Spleen (tissue), 11 donors: ENCODE results near the gene ZNF565. TPM values are rescaled to one million over a fixed set of nuclear protein-coding genes. Genes with fewer than 3 reads are reported as not detected.
A peak's percentile ranks its signal among the peaks of the same experiment; 100 is the strongest.

ENCODE experiments used
- DNase-seq: peaks from one replicate; pipeline ENCODE4 v3.0.0-alpha.2; 2020
- H3K27ac ChIP-seq, 8 donors: fragments of 200-600 bp; sonication (generic) in 7 of 8; 1 replicate in 4 of 8; 2 replicates in 4 of 8; pipeline versions ENCODE4 v1.5.0 to v1.8.0; 2016 to 2021; ENCODE audit warnings: inconsistent platforms in 4 of 8, mild to moderate bottlenecking in 4 of 8, moderate library complexity in 1 of 8
- H3K27me3 ChIP-seq, 7 donors: fragments of 200-600 bp; sonication (generic) in 6 of 7; replicated peaks in 1 of 7; 1 replicate in 4 of 7; 2 replicates in 3 of 7; pipeline versions ENCODE4 v1.5.0 to v1.8.0; 2016 to 2021; ENCODE audit warnings: inconsistent platforms in 3 of 7, mild to moderate bottlenecking in 1 of 7
- H3K36me3 ChIP-seq, 6 donors: fragments of 200-600 bp; sonication (generic) in 5 of 6; 1 replicate in 4 of 6; 2 replicates in 2 of 6; pipeline versions ENCODE4 v1.5.0 to v1.8.0; 2016 to 2021; ENCODE audit warnings: inconsistent platforms in 2 of 6
- H3K4me1 ChIP-seq, 6 donors: fragments of 200-600 bp; sonication (generic) in 5 of 6; 1 replicate in 3 of 6; 2 replicates in 3 of 6; pipeline versions ENCODE4 v1.5.0 to v1.8.0; 2016 to 2021; ENCODE audit warnings: inconsistent platforms in 3 of 6
- H3K4me3 ChIP-seq, 8 donors: fragments of 200-600 bp; sonication (generic) in 7 of 8; 1 replicate in 4 of 8; 2 replicates in 4 of 8; pipeline versions ENCODE4 v1.5.0 to v1.8.0; 2016 to 2021; ENCODE audit warnings: inconsistent platforms in 4 of 8, mild to moderate bottlenecking in 4 of 8, moderate library complexity in 2 of 8
- H3K9me3 ChIP-seq, 8 donors: fragments of 200-600 bp; sonication (generic) in 7 of 8; 1 replicate in 4 of 8; 2 replicates in 4 of 8; pipeline versions ENCODE4 v1.5.0 to v1.8.0; 2016 to 2021; ENCODE audit warnings: inconsistent platforms in 4 of 8
- CTCF ChIP-seq, 11 experiments: fragments of 200-600 bp in 7 of 11; fragments of 450-650 bp in 4 of 11; sonication (generic) in 4 of 11; IDR thresholded peaks in 8 of 11; conservative IDR thresholded peaks in 3 of 11; 1 replicate in 7 of 11; 2 replicates in 4 of 11; pipeline versions ENCODE4 v1.4.0 to v1.8.0; 2016 to 2021; ENCODE audit warnings: antibody characterized with exemption in 11 of 11, inconsistent platforms in 4 of 11, mild to moderate bottlenecking in 1 of 11
- POLR2A ChIP-seq, 3 donors: fragments of 450-650 bp; IDR thresholded peaks; one replicate each; pipeline ENCODE4 v1.5.1; 2017; ENCODE audit warnings: antibody characterized with exemption in 3 of 3, mild to moderate bottlenecking in 1 of 3
- POLR2AphosphoS5 ChIP-seq, 3 donors: sonication (generic); formaldehyde crosslinking; IDR thresholded peaks; one replicate each; pipeline ENCODE4 v1.5.1; 2017; ENCODE audit warnings: antibody characterized with exemption in 3 of 3
- WGBS, 5 donors: extraction: QIAGEN DNeasy Blood & Tissue Kit in 3 of 5; methylation state at CpG; one replicate each; pipeline versions ENCODE4 v1.1.5 to v1.1.7; 2013 to 2018; 5-methylcytosine and 5-hydroxymethylcytosine counted together
- intact Hi-C: fragments of 100-400 bp; cut with DNase I; formaldehyde crosslinking; loops from one replicate; pipeline ENCODE4 v1.15.0; 2023; ENCODE audit warnings: low total_unique reads
- polyA plus RNA-seq, 3 donors: library from polyadenylated mRNA; stranded (reverse); fragments of 200-250 nt; gene quantifications; one replicate each; pipeline ENCODE4 v1.2.1, GENCODE V29; 2013
- total RNA-seq, 7 donors: library from RNA; depleted of rRNA in 3 of 7; stranded (reverse); fragments of >200 nt in 3 of 7; fragmentation: NEBNext Ultra II Directional in 4 of 7; extraction: Animal tissue kit (Norgen Biotek cat#: 25700) in 4 of 7; gene quantifications; one replicate each; pipeline versions ENCODE4 v1.1.0 to v1.2.1, GENCODE V29; 2016 to 2021
- donor health status: healthy with polysubstance abuse.
- donor health status: DM: no; HTN: no; CAD: no; lungs with moderate emphysema.
- donor health status: DM: no; HTN: no; CAD: no.
- donor health status: Bipolar disorder and iron deficiency.
- donor health status: healthy.
- donor health status: DM: no; HTN: no; CAD: no.
- donor health status: DM: yes; HTN: yes; CAD: no.

The ZNF565 gene
- total and polyA plus RNA-seq, 10 donors = 1.2 to 7.1 (median 3.6) TPM

- intact Hi-C loops = no loop called here
- no peak for TF ChIP-seq POLR2A (IDR thresholded peaks at IDR 0.05)
- no peak for TF ChIP-seq POLR2AphosphoS5 (IDR thresholded peaks at IDR 0.05)
- TF ChIP-seq CTCF (IDR thresholded peaks at IDR 0.05 in 8 of 11, conservative IDR thresholded peaks at IDR 0.05 in 3 of 11) = no peak
- no peak for DNase-seq
- no peaks in the 10 kb centered on the region for H3K4me1 ChIP-seq
- H3K27ac ChIP-seq = no peak overlapping the region
- no peak overlapping the region for H3K4me3 ChIP-seq
- peaks cover 0 to 5% (median 0%) of the 10 kb centered on the region in 7 donors for H3K27me3 ChIP-seq
- peaks cover 0 to 91% (median 47%) of the 10 kb centered on the region in 8 donors for H3K9me3 ChIP-seq
- no peaks in the 10 kb centered on the region for H3K36me3 ChIP-seq
- WGBS, 5 donors = 82 to 95% (median 92%) methylated on average over 11 of the region's 11 CpGs
Observed at GRCh38 chr19:36254848-36255247, 40.4 kb upstream of the ZNF565 start.

- H3K9me3 ChIP-seq = peaks cover 0 to 88% (median 46%) of the 10 kb centered on the region in 8 donors
- DNase-seq = no peak
- WGBS, 5 donors = 67 to 81% (median 72%) methylated on average over 1 of the region's 1 CpG
- no peaks in the 10 kb centered on the region for H3K4me1 ChIP-seq
- no peaks in the 10 kb centered on the region for H3K27me3 ChIP-seq
- TF ChIP-seq POLR2A (IDR thresholded peaks at IDR 0.05) (no peak), POLR2AphosphoS5 (IDR thresholded peaks at IDR 0.05) (no peak), CTCF (IDR thresholded peaks at IDR 0.05 in 8 of 11, conservative IDR thresholded peaks at IDR 0.05 in 3 of 11) (no peak)
- intact Hi-C loops = no loop called here
- H3K27ac ChIP-seq = no peak overlapping the region
- no peaks in the 10 kb centered on the region for H3K36me3 ChIP-seq
- no peak overlapping the region for H3K4me3 ChIP-seq
Observed at GRCh38 chr19:36252047-36252446, 37.6 kb upstream of the ZNF565 start.

- Histone ChIP-seq H3K27ac (no peak overlapping the region), H3K4me3 (peak overlapping the region in 6 of 8 donors; percentile 12 to 59 (median 24)), H3K27me3 (peaks cover 0 to 26% (median 0%) of the 10 kb centered on the region in 7 donors), H3K9me3 (peaks cover 0 to 87% (median 68%) of the 10 kb centered on the region in 8 donors), H3K36me3 (no peaks in the 10 kb centered on the region), H3K4me1 (peaks cover 0 to 14% (median 5%) of the 10 kb centered on the region in 6 donors)
- 28 to 50% (median 46%) methylated on average over 15 to 29 of the region's 29 CpGs for WGBS, 5 donors
- no peak for TF ChIP-seq POLR2A (IDR thresholded peaks at IDR 0.05)
- TF ChIP-seq POLR2AphosphoS5 (IDR thresholded peaks at IDR 0.05) = no peak
- no peak for TF ChIP-seq CTCF (IDR thresholded peaks at IDR 0.05 in 8 of 11, conservative IDR thresholded peaks at IDR 0.05 in 3 of 11)
- DNase-seq = no peak
- intact Hi-C loops = no loop called here
Observed at GRCh38 chr19:36246006-36246481, 31.6 kb upstream of the ZNF565 start.

GRCh38 chr19:36245210-36246005 lies 30.9 kb upstream of the ZNF565 start:
- H3K36me3 ChIP-seq = peaks cover 0 to 4% (median 0%) of the 10 kb centered on the region in 6 donors
- peaks cover 0 to 14% (median 5%) of the 10 kb centered on the region in 6 donors for H3K4me1 ChIP-seq
- peaks cover 0 to 91% (median 74%) of the 10 kb centered on the region in 8 donors for H3K9me3 ChIP-seq
- 4 to 10% (median 8%) methylated on average over 16 to 63 of the region's 63 CpGs for WGBS, 5 donors
- peaks cover 0 to 26% (median 0%) of the 10 kb centered on the region in 7 donors for H3K27me3 ChIP-seq
- intact Hi-C loops = no loop called here
- no peak overlapping the region for H3K27ac ChIP-seq
- TF ChIP-seq POLR2AphosphoS5 (IDR thresholded peaks at IDR 0.05) (peak in 1 of 3 donors; percentile 12), POLR2A (IDR thresholded peaks at IDR 0.05) (no peak)
- DNase-seq = no peak
- H3K4me3 ChIP-seq = peak overlapping the region in 6 of 8 donors; percentile 12 to 59 (median 24)
